Jurkat, Clone E6-1 (cell line): Measurements from ENCODE around the gene MS4A18.
"Not testable (repeated sequence)": the region's sequence is repeated elsewhere in the genome, so short reads cannot be mapped to it uniquely, and the experiment has no call there.

Source experiments
- DNase-seq: peaks from one replicate; pipeline ENCODE4 v3.0.0-alpha.2; 2011; ENCODE audit warnings: low read depth, low spot score
- H3K4me3 ChIP-seq: 2 replicates; pipeline ENCODE4 v1.5.1; 2011; ENCODE audit warnings: mild to moderate bottlenecking, low read length, control low read depth, moderate library complexity

Gene MS4A18

GRCh38 chr11:60725592-60725991 is 1.1 kb downstream of the MS4A18 start:
- no peak overlapping the region for H3K4me3 ChIP-seq
- no peak for DNase-seq

- H3K4me3 ChIP-seq, result no peak overlapping the region
- DNase-seq, result no peak
Measured at GRCh38 chr11:60731586-60731985, 7.1 kb downstream of the MS4A18 start.

- no peak overlapping the region for H3K4me3 ChIP-seq
- no peak for DNase-seq
Measured at GRCh38 chr11:60734279-60734678, 9.8 kb downstream of the MS4A18 start.

GRCh38 chr11:60739114-60739513 is 14.6 kb downstream of the MS4A18 start:
- H3K4me3 ChIP-seq, result no peak overlapping the region
- DNase-seq, result no peak

- DNase-seq, result no peak
- H3K4me3 ChIP-seq, result no peak overlapping the region
Measured at GRCh38 chr11:60740573-60740972, 16.1 kb downstream of the MS4A18 start.

GRCh38 chr11:60741421-60741820 is 16.9 kb downstream of the MS4A18 start:
- no peak overlapping the region for H3K4me3 ChIP-seq
- no peak for DNase-seq

- no peak overlapping the region for H3K4me3 ChIP-seq
- no peak for DNase-seq
Measured at GRCh38 chr11:60743058-60743457, 18.5 kb downstream of the MS4A18 start.

- DNase-seq, result no peak
- H3K4me3 ChIP-seq, result no peak overlapping the region
Measured at GRCh38 chr11:60744114-60744513, 19.6 kb downstream of the MS4A18 start.

- H3K4me3 ChIP-seq, result no peak overlapping the region
- no peak for DNase-seq
Measured at GRCh38 chr11:60747359-60747873, 22.9 kb downstream of the MS4A18 start.

- no peak overlapping the region for H3K4me3 ChIP-seq
- DNase-seq, result no peak
Measured at GRCh38 chr11:60748225-60748624, 23.7 kb downstream of the MS4A18 start.

- DNase-seq, result no peak
- H3K4me3 ChIP-seq, result no peak overlapping the region
Measured at GRCh38 chr11:60748821-60749220, 24.3 kb downstream of the MS4A18 start.

GRCh38 chr11:60750911-60751310 is 26.4 kb downstream of the MS4A18 start:
- no peak overlapping the region for H3K4me3 ChIP-seq
- DNase-seq, result no peak

GRCh38 chr11:60753309-60753708 is 28.8 kb downstream of the MS4A18 start:
- no peak overlapping the region for H3K4me3 ChIP-seq
- DNase-seq, result no peak

- H3K4me3 ChIP-seq, result no peak overlapping the region
- no peak for DNase-seq
Measured at GRCh38 chr11:60754887-60755286, 30.4 kb downstream of the MS4A18 start.

- DNase-seq, result peak; percentile 70
- no peak within 1 kb of the TSS for H3K4me3 ChIP-seq
Measured at GRCh38 chr11:60756307-60757032, 31.9 kb downstream of the MS4A18 start, which contains the start of gene MS4A15. Gene MS4A15, plus strand, starts transcription at chr11:60756867. Its CDS starts 6,867 bp downstream, at chr11:60763734.

GRCh38 chr11:60757231-60757800 is 32.8 kb downstream of the MS4A18 start:
- H3K4me3 ChIP-seq, result no peak overlapping the region

GRCh38 chr11:60758671-60759070 is 34.2 kb downstream of the MS4A18 start:
- not testable (repeated sequence) for DNase-seq, H3K4me3 ChIP-seq

More at GRCh38 chr11:60757231-60757800, 32.8 kb downstream of the MS4A18 start:
- no peak for DNase-seq

GRCh38 chr11:60759438-60760225 is 35.1 kb downstream of the MS4A18 start:
- not testable (repeated sequence) for H3K4me3 ChIP-seq

GRCh38 chr11:60761436-60762190 is 37.1 kb downstream of the MS4A18 start:
- no peak overlapping the region for H3K4me3 ChIP-seq
- DNase-seq, result no peak

More at GRCh38 chr11:60759438-60760225, 35.1 kb downstream of the MS4A18 start:
- DNase-seq, result not testable (repeated sequence)
